Keratinocyte (primary cell): Measurements from ENCODE around the gene NCK2. TPM values are rescaled to one million over a fixed set of nuclear protein-coding genes. Genes with fewer than 3 reads are reported as not detected.

Source experiments
- DNase-seq: peaks from one replicate; pipeline ENCODE4 v3.0.0-alpha.2; 2011; ENCODE audit warnings: low read depth, missing footprints, low spot score
- FAIRE-seq: peaks from 2 replicates; lab custom pipeline; 2011; peaks lifted over from hg19 to GRCh38; lab: Jason Lieb, UNC
- H2AFZ ChIP-seq: 2 replicates; pipeline ENCODE4 v1.6.0; 2012; ENCODE audit warnings: low read length, control low read depth, inconsistent platforms; ENCODE audit not compliant: control insufficient read depth
- H3K27ac ChIP-seq: 2 replicates; pipeline ENCODE4 v1.5.1; 2011; ENCODE audit warnings: low read length; ENCODE audit not compliant: control insufficient read depth, insufficient read depth
- H3K27me3 ChIP-seq: 3 replicates; pipeline ENCODE4 v1.6.0; 2011; ENCODE audit warnings: low read length; ENCODE audit not compliant: control insufficient read depth, insufficient read depth; ENCODE audit errors: extremely low read depth
- H3K36me3 ChIP-seq, 2 experiments: 2 replicates in 1 of 2; 3 replicates in 1 of 2; pipeline ENCODE4 v1.5.1; 2011; ENCODE audit warnings: low read length in 2 of 2, mild to moderate bottlenecking in 1 of 2; ENCODE audit not compliant: control insufficient read depth in 2 of 2, insufficient read depth in 2 of 2; ENCODE audit errors: extremely low read depth in 1 of 2
- H3K4me1 ChIP-seq: 3 replicates; pipeline ENCODE4 v1.5.1; 2011; ENCODE audit warnings: low read length; ENCODE audit not compliant: control insufficient read depth, insufficient read depth; ENCODE audit errors: extremely low read depth
- H3K4me2 ChIP-seq: 3 replicates; pipeline ENCODE4 v1.6.0; 2011; ENCODE audit warnings: low read depth, low read length; ENCODE audit not compliant: control insufficient read depth, insufficient read depth; ENCODE audit errors: extremely low read depth
- H3K4me3 ChIP-seq, 3 experiments: fragments of 200-600 bp in 1 of 3; sonication (generic) in 1 of 3; 2 replicates in 2 of 3; 3 replicates in 1 of 3; pipeline ENCODE4 v1.5.1; 2011 to 2016; ENCODE audit warnings: low read length in 3 of 3, mild to moderate bottlenecking in 3 of 3, control low read depth in 2 of 3, inconsistent platforms in 1 of 3, low read depth in 1 of 3, mixed read lengths in 1 of 3, mixed run types in 1 of 3, moderate library complexity in 1 of 3; ENCODE audit not compliant: control insufficient read depth in 2 of 3, insufficient read depth in 2 of 3; ENCODE audit errors: extremely low read depth in 1 of 3
- H3K79me2 ChIP-seq: 2 replicates; pipeline ENCODE4 v1.6.0; 2012; ENCODE audit warnings: low read length; ENCODE audit not compliant: control insufficient read depth, insufficient read depth
- H3K9ac ChIP-seq: 3 replicates; pipeline ENCODE4 v1.6.0; 2011; ENCODE audit warnings: low read length; ENCODE audit not compliant: control insufficient read depth, insufficient read depth; ENCODE audit errors: extremely low read depth
- H3K9me1 ChIP-seq: 3 replicates; pipeline ENCODE4 v1.6.0; 2011; ENCODE audit warnings: low read length; ENCODE audit not compliant: control insufficient read depth, insufficient read depth; ENCODE audit errors: extremely low read depth
- H3K9me3 ChIP-seq: 2 replicates; pipeline ENCODE4 v1.5.1; 2012; ENCODE audit warnings: low read depth, low read length; ENCODE audit not compliant: control insufficient read depth
- H4K20me1 ChIP-seq: 3 replicates; pipeline ENCODE4 v1.6.0; 2011; ENCODE audit warnings: low read length; ENCODE audit not compliant: control insufficient read depth, insufficient read depth; ENCODE audit errors: extremely low read depth
- CTCF ChIP-seq, 3 experiments: IDR thresholded peaks in 1 of 3; conservative IDR thresholded peaks in 1 of 3; optimal IDR thresholded peaks in 1 of 3; 2 replicates in 2 of 3; 3 replicates in 1 of 3; pipeline versions ENCODE3 to v1.5.1; 2011; ENCODE audit warnings: low read length in 3 of 3, mild to moderate bottlenecking in 3 of 3, moderate library complexity in 2 of 3, control low read depth in 1 of 3, inconsistent platforms in 1 of 3; ENCODE audit not compliant: insufficient read depth in 2 of 3; ENCODE audit errors: extremely low read depth in 1 of 3
- EZH2 ChIP-seq: IDR thresholded peaks from one replicate; pipeline ENCODE4 v1.6.1; 2012; ENCODE audit warnings: inconsistent platforms, mild to moderate bottlenecking, low read length, moderate library complexity
- dilution Hi-C: fragments of 300-500 bp; cut with MboI; formaldehyde crosslinking; loops from one replicate; pipeline ENCODE4 v1.7.0; 2020; ENCODE audit warnings: low sequenced_read_pairs; ENCODE audit not compliant: extremely low pct_ligation_motif_present
- polyA plus RNA-seq, 5 experiments: library from polyadenylated mRNA; depleted of rRNA in 3 of 5; stranded (reverse) in 3 of 5; stranded (forward) in 1 of 5; unstranded in 1 of 5; fragments of >200 nt; gene quantifications; 1 replicate in 1 of 5; 2 replicates in 3 of 5; 3 replicates in 1 of 5; pipeline versions ENCODE4 v1.2.1 to v1.2.3, GENCODE V29; 2011 to 2012; ENCODE audit warnings: missing spikeins in 2 of 5, low read depth in 1 of 5, low replicate concordance in 1 of 5

NCK2 gene
- polyA plus RNA-seq, 1 donor (not counting 4 experiments of a cell fraction or from before 2014, with no cell fraction given), result 31.4 TPM

GRCh38 chr2:105860567-105860966 lies 115.9 kb downstream of the NCK2 start:
- H3K9ac ChIP-seq, result no peak overlapping the region
- H4K20me1 ChIP-seq, result peaks cover 4% of the 10 kb centered on the region
- H3K27me3 ChIP-seq, result no peaks in the 10 kb centered on the region
- H3K79me2 ChIP-seq, result peaks cover 38% of the 10 kb centered on the region
- dilution Hi-C loops, result no loop called here
- TF ChIP-seq EZH2 (no peak), CTCF (optimal IDR thresholded peaks at IDR 0.05 in 1 of 3, IDR thresholded peaks at IDR 0.05 in 1 of 3, conservative IDR thresholded peaks at IDR 0.05 in 1 of 3; ENCODE audit: extremely low read depth in 1 of 3, insufficient read depth in 2 of 3, low read length in 3 of 3) (no peak)
- H2AFZ ChIP-seq, result no peak overlapping the region
- peaks cover 0 to 3% of the 10 kb centered on the region in 2 experiments for H3K36me3 ChIP-seq
- FAIRE-seq (no peak), DNase-seq (no peak)
- no peaks in the 10 kb centered on the region for H3K9me3 ChIP-seq
- H3K4me3 ChIP-seq, result no peak overlapping the region
- H3K27ac ChIP-seq, result no peak overlapping the region
- H3K9me1 ChIP-seq, result no peaks in the 10 kb centered on the region
- H3K4me2 ChIP-seq, result no peak overlapping the region
- H3K4me1 ChIP-seq, result peaks cover 34% of the 10 kb centered on the region

- no peak for DNase-seq
- no peak overlapping the region for H3K27ac ChIP-seq
- no peak for TF ChIP-seq EZH2
- TF ChIP-seq CTCF (optimal IDR thresholded peaks at IDR 0.05 in 1 of 3, IDR thresholded peaks at IDR 0.05 in 1 of 3, conservative IDR thresholded peaks at IDR 0.05 in 1 of 3; ENCODE audit: extremely low read depth in 1 of 3, insufficient read depth in 2 of 3, low read length in 3 of 3), result no peak
- no peak overlapping the region for H3K4me3 ChIP-seq
- H3K9me1 ChIP-seq, result no peaks in the 10 kb centered on the region
- no peak overlapping the region for H3K9ac ChIP-seq
- H3K4me2 ChIP-seq, result no peak overlapping the region
- H3K27me3 ChIP-seq, result no peaks in the 10 kb centered on the region
- peaks cover 39% of the 10 kb centered on the region for H3K79me2 ChIP-seq
- H2AFZ ChIP-seq, result no peak overlapping the region
- dilution Hi-C loops, result no loop called here
- FAIRE-seq, result no peak
- H4K20me1 ChIP-seq, result peaks cover 4% of the 10 kb centered on the region
- H3K4me1 ChIP-seq, result peaks cover 34% of the 10 kb centered on the region
- peaks cover 0 to 3% of the 10 kb centered on the region in 2 experiments for H3K36me3 ChIP-seq
- H3K9me3 ChIP-seq, result no peaks in the 10 kb centered on the region
Observed at GRCh38 chr2:105861200-105861599, 116.5 kb downstream of the NCK2 start.
